Raji (cell line): Measurements from ENCODE around the gene KLHL40.

Source experiments
- POLR2A ChIP-seq: IDR thresholded peaks from 2 replicates; pipeline ENCODE4 v1.6.1; 2011; ENCODE audit warnings: low read depth, low read length, control low read depth; ENCODE audit not compliant: insufficient read depth

The KLHL40 gene

GRCh38 chr3:42734263-42734860 is 49.0 kb downstream of the KLHL40 start:
- no peak for TF ChIP-seq POLR2A

GRCh38 chr3:42735019-42735418 is 49.7 kb downstream of the KLHL40 start:
- TF ChIP-seq POLR2A = no peak

GRCh38 chr3:42735615-42736014 is 50.3 kb downstream of the KLHL40 start:
- no peak for TF ChIP-seq POLR2A

GRCh38 chr3:42736081-42736480 is 50.7 kb downstream of the KLHL40 start:
- TF ChIP-seq POLR2A = no peak

GRCh38 chr3:42736531-42736930 is 51.2 kb downstream of the KLHL40 start:
- no peak for TF ChIP-seq POLR2A

- no peak for TF ChIP-seq POLR2A
Observed at GRCh38 chr3:42739401-42740158, 54.2 kb downstream of the KLHL40 start.

- TF ChIP-seq POLR2A = no peak
Observed at GRCh38 chr3:42741796-42742195, 56.5 kb downstream of the KLHL40 start.
